NCI-H82 treated with DMSO at 0.1 percent for 48 hours (cell line): Measurements from ENCODE around the gene TGFB2.

ENCODE experiments used
- DNase-seq: peaks from one replicate; lab custom pipeline; 2025; ENCODE audit not compliant: unreplicated experiment; lab: John Stamatoyannopoulos, UW

TGFB2 gene

DNA sequence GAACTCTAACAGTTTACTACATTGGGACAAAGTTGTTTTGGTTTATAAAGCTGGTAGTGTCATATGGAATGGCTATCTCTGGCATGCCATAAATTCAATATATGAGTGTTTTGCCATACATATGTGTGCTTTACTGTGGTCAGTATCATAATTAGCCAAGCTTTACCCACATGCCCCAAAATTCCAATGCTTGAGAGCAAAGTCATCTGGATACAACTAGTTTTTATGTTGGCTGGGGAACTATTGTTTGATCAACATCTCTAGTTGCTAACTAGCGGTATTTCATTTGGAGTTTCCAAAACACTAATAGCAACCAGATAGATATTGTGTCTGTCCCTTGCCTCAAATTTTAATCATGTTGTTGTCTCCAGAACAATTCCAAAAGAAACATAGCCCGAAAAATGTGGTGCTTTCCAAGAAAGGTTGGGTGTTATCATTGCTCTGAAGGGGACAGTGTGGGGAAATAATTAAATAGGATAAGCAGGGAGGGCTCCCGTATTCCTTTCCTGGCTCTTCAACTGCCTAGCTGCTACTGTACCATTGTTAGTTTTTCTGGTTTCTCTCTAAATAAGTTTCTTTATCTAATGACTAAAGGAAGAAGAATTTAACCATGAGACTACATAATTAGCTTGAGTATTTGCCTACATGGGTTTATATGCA, 136.1 kb downstream of the TGFB2 start:
- DNase-seq: no peak

DNA sequence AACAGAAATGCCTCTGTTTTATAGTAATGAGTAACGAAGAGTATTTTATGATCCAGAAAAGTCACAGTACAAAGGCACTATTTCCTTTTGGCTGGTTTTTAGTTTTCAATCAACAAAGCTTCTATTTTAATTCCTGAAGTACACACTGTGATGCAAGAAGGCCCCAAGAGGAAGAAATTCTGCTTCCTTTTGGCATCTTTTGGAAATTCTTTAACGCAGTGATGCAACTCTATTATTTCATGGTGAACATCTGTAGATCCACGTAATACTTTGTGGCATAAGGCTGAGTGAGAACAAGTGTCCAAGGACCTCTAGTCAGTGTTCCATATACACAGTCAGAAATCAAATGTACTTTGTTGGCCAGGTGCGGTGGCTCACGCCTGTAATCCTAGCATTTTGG, 137.5 kb downstream of the TGFB2 start:
- DNase-seq: no peak

DNA sequence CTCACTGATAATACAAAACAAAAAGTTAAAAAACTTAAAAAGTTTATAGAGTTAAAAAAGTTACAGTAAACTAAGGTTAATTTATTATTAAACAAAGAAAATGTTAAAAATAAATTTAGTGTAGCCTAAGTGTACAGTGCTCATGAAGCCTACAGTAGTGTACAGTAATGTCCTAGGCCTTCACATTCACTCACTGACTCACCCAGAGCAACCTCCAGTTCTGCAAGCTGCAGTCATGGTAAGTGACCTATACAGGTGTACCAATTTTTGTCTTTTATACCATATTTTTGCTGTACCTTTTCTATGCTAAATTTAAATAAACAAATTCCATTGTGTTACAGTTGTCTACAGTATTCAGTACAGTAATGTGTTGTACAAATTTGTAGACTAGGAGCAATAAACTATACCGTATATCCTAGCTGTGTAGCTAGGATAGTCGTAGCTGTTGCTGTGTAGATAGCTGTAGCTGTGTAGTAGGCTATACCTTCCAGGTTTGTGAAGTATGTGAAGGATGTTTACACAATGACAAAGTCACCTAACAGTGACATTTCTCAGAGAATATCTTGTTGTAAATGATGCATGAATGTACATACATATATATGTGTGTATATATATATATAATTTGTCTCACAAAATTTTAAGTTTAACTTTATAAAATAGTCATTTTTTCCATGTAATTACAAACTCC, 140.2 kb downstream of the TGFB2 start:
- no peak for DNase-seq

DNA sequence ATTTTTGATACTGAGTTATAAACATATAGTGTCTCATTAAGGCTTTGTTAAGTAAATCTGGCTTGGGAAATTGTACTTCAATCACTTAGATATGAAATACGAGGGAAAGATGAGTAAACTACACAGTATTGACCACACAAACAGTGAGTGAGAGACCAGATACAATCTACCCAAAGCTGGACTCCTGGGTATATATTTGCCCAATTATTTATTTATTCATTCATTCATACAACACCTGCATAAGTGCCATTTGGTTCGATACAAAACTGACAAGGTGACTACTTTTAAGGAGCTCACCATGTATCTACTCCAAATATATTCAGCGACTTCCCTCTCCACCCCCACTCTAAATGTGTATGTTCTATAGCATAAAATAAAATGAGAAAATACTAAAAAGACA, 143.4 kb downstream of the TGFB2 start:
- no peak for DNase-seq

DNA sequence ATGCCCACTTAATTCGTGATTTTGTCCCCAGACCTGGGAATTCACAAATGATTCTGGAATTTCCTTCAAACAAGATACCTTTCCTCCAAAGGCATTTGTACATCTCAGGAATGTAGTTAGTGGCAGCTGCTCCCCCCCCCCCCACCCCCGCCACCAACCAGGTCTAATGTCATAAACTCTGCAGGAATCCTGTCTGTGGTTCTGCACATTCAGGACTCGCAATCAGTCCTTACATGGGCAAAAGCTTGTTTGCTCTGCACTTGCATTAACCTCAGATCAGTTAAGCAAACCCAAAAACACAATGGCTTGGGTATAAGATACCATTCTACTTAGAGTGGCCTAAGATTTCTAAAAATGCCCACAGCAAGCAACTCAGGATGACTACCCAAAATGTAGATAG, 143.8 kb downstream of the TGFB2 start:
- DNase-seq: no peak

DNA sequence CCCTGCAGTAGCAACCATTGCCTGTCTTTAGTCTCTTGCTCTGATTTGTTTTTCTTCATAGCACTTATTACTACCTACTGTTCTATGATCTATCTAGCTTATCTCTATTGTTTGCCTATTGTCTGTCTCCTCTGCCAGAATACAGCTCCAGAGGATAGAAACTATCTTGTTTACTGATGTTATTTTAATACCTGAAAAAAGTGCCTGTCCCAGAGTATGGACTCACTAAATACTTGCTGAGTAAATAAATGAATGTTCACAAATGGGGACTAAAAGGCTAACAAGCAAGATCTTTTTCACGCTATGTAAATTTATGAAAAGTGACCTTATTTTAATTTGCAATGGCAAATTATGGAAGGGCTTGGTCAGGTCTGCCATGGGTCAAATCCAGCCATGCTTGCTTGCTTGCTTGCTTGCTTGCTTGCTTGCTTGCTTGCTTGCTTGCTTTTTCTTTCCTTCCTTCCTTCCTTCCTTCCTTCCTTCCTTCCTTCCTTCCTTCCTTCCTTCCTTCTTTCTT, 145.3 kb downstream of the TGFB2 start:
- no peak for DNase-seq

DNA sequence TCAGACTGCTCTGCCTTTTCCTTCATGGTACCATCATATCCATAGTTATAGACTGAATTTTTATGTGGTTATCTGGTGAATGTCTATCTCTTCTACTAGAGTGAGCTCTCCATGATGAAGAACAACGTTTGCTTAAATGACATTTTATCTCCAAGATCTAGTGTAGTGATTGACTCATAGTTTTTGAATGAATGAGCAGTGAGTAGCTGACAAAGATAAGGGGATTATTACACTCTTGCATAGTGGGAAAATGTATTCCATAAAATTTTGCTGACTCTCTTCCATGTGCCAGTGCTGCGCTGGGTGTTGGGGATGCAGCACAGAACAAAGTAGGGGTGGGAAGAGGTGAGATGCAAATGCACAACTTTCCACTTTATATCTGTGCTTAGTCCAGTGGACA, 147.7 kb downstream of the TGFB2 start:
- DNase-seq: no peak

DNA sequence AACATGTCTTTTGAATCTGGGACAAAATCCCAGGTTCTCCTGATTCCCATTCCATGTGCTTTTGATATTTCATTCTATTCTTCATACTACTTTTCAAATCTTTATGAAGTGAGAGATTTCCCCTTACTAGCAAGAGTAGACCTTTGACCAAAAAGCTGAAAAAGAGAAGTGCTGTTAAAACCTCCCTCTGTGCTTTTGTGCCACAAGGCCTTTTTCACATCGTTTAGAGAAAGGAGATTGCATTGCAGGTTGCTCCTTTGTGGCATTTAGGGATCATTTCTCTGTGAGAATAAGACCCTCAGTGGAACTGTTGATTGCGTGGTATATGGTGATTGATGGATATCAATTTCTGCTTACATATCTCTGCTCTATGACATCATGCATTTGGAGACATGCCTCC, 148.8 kb downstream of the TGFB2 start:
- no peak for DNase-seq
